Inflammatory macrophage (primary cell): ENCODE results near the gene STEAP1B.
A peak's percentile ranks its signal among the peaks of the same experiment; 100 is the strongest.

ENCODE experiments used
- DNase-seq, 2 donors: peaks; one replicate each; pipeline ENCODE4 v3.0.0-alpha.2; 2020 to 2022

STEAP1B gene

GRCh38 chr7:22429386-22429785 lies 70.6 kb downstream of the STEAP1B start:
- no peak for DNase-seq

DNA sequence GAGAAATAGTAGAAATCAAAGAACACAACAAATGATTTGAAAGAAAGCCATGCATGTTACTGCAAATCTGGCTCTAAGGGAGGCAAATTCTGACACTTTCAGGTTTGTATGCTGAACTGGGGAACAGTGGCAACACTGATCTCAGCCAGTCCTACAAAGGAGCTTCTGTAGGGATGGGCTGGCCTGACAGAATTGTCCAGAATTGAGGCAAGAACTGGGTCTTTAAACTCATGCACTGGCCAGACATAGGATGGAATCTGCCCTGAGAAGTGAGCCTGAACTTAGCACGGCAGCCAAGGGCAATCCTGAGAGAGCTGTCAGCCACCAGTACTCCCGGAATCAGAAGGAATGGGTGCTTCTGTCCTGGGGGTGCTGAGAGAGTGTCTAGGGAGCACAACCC lies 72.1 kb downstream of the STEAP1B start:
- no peak for DNase-seq

DNA sequence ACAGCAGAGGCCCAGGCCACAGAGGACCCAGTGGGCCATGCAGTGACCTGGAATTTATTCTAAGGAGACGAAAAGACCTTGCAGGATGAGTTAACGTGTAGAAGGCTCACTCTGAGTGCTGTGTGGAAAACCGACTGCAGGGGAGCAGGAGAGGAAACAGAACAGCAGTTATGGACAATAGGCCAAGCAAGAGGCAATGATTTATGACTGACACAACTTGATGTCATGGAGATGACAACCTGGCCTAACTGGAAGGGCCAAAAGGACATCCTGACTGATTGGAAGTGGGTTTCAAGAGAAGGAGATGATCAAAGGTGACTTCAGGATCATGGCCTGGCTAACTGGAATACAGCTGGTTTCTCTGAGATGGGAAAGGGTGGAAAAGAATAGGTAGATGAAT lies 72.9 kb downstream of the STEAP1B start:
- no peak for DNase-seq

- peak; percentile 2 to 8 for DNase-seq
Measured at GRCh38 chr7:22426463-22427094, 73.4 kb downstream of the STEAP1B start.

DNA sequence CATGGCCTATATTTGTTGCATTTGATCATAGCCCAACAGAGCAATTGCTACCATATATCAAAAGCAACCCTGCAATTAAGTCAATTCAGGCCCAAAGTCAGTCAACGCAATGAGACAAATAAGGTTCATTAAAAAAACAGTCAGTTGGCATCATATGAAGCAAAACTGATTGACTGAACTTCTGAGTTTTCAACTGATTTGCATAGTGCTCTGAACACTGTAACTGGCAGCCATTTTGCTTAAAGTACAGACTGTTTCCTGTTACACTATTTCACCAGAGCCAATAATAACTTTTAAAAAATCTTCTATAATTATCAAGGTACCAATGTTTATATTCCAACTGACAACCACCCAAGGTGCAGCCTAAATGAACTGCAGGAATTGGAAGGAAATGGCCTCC lies 74.6 kb downstream of the STEAP1B start:
- no peak for DNase-seq

DNA sequence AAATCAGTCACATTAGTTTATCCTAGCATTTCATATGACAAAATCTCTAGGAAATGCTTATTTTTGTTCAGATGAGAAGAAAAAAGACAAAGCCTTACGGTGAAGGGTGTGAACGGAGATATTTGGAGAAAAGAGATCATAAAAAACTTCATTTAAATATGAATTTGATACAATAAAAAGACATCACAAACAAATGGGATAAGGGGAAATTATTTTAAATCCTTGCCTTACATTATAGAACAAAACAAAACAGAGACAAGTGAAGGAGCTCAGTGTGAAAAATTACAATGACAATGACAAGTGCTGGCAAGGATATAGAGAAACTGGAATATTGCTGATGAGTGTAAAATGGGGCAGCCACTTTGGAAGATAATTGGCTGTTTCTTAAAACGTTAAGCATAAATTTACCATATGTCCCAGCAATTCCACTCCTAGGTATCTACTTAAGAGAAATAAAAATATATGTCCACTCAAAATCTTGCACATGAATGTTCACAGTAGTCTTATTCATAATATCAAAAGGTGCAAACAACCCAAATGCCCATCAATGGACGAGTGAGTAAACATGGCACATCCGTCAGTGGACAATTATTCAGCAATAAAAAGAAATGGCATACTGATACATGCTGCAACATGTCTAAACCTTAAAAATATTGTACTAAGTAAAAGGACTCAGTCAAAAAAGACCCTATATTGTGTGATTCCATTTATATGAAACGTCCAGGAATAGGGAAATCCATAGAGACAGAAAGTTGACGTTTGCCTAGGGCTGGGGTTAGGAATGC lies 77.0 kb downstream of the STEAP1B start:
- no peak for DNase-seq

DNA sequence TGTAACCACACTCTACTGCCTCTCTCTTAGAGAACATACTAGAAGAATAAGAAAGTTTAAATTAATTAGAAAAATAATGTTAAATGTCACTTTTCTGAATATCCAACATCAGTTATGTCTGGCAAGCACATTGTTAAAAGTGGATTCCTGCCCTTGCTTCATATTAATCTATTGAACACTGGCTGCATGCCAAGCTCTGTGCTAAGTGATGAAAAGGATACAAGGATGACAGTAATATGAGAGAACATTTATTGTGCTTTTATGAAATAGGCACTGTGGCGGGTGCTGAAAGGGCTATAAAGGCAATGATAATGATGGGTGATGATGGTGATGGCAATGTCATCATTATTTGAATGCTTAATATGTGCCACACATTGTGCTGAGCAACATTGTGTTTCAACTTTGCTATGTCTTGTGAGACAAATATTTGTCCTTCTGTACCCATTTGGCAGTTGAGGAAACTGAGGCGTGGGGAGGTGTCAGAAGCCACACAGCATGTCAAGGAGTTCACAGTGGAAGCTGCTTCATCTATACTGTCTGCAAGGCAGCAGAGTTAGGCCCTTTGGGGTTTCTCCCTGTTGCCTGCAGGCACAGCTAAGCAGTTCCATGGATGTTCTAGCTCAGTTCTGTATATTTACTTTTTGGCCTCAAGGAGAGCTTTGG lies 78.9 kb downstream of the STEAP1B start:
- DNase-seq = no peak

DNA sequence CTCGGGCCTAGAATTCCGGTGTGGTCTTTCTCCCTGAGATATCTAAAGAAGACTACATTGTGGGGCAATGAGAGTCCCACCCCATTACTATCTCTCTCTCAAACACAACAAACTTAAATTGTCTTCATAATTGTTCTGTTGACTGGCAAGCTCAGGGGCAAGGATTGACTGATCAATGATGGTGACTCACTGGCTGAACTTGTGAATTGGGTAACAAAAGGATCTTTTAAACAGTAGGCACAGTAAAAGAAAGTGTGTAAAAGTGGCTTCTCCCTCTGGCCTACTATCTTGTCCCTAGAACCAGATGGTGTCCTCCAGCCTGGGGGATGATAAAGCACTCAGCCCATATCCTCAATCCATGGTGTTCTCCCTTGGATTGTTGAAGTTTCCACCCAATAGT lies 80.0 kb downstream of the STEAP1B start:
- no peak for DNase-seq

DNA sequence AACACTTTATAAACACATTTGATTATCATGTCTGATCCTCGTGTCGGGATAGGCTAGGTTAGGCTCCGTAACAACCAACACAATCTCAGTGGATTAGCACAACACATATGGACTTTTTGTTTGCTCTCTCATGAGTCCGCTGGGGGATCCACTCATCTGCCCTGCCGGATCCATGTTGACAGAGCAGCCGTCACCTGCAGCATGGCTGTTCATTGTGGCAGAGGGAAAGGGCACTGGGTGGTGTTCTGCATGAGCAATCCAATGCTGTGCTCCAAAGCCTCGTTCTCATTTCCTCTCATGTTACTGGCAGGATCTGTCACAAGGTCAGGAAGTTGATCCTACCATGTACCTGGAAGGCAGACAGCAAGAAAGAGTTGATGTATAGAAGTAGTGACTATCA lies 80.5 kb downstream of the STEAP1B start:
- DNase-seq = no peak

GRCh38 chr7:22418251-22419046 lies 81.5 kb downstream of the STEAP1B start:
- DNase-seq = no peak

DNA sequence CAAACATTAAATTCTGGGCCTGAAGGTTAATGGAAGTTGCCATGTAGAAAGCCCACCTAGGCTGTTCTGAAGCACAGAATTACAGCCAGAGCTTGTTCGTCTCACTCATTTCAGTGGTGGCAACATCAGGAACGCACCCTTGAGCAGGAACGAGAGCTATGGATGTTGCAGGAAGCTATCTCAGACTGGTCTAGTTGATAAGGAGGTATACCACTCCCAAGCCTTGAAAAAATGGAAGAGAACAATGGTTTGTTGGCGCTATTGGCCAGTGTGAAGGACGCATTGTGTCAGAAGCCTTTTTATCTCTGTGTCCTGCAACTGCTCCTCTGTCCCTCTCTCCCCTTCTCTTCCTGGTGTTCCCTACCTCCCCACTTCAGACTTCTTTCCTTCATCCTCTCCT lies 82.1 kb downstream of the STEAP1B start:
- DNase-seq = no peak

GRCh38 chr7:22417349-22417748 lies 82.6 kb downstream of the STEAP1B start:
- no peak for DNase-seq

- DNase-seq = no peak
Measured at GRCh38 chr7:22414424-22414823, 85.6 kb downstream of the STEAP1B start.

DNA sequence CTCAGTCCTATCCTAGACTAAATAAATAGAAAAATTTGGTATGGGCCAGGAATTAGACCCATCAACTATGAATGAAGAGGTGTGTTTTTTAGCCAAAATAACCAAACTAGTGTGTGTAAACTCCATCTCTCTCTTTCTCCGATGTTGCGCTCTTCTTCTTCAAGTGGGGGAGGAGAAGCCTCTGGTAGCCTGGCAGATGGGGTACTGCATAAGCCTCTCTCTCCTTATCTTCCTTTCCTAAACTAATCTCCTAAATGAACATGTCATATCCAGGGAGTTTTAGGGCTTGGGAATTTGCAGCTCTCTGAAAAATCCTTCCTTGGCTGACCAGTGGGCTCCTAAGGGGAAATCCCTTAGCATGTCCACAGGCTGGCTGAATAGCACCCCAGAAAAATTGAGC lies 86.8 kb downstream of the STEAP1B start:
- no peak for DNase-seq

- no peak for DNase-seq
Measured at GRCh38 chr7:22411977-22412693, 87.9 kb downstream of the STEAP1B start.

- no peak for DNase-seq
Measured at GRCh38 chr7:22406715-22407114, 93.3 kb downstream of the STEAP1B start.

- no peak for DNase-seq
Measured at GRCh38 chr7:22404421-22405023, 95.5 kb downstream of the STEAP1B start.

- no peak for DNase-seq
Measured at GRCh38 chr7:22403344-22403743, 96.6 kb downstream of the STEAP1B start.

- DNase-seq = no peak
Measured at GRCh38 chr7:22402250-22402649, 97.7 kb downstream of the STEAP1B start.

DNA sequence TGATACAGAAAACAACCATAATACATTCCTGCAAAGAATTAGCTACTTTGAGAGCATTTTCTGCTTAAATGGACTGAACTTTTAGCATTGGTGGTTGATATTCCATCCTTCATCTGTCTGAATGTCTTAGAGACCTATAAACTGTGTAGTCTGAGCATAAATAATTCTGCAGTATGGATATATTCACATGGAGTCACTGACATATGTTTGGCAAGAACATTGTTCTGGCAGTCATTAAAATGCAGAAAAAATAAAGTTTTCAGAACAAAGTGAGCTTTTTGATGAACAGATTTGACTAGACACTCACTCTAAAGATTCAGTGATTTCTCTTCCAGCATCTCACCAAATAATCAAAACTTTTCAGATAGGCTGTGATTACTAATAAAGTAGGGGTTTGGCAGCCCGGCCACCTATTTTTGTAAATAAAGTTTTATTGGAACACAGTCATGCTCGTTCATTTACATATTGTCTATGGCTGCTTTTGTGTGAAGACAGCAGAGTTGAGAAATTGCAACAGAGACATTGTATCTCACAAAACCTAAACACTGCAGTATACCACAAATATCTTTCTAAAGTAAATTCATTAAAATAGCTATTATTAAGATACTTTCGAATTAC lies 98.9 kb downstream of the STEAP1B start:
- DNase-seq = no peak

- no peak for DNase-seq
Measured at GRCh38 chr7:22400150-22400814, 99.7 kb downstream of the STEAP1B start.
